ENCODE data around the gene CEP112.

DNA sequence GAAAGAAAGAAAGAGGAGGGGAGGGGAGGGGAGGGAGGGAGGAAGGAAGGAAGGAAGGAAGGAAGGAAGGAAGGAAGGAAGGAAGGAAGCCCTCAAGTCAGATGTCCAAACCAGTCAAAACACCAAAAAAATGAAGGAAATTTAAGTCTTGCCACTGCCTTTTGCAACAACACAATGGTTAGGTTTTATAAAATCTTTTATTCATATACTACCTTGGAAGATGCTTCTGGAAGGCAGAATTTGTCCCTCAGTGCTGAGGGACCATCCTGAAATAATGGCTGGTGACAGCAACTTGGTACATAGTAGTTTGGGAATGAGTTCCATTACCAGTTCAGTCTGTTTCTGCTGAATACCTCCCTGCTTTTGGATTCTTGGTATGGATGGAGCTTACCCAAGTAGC, 29.4 kb upstream of the CEP112 start:
- TF ChIP-seq, protein P1, sequence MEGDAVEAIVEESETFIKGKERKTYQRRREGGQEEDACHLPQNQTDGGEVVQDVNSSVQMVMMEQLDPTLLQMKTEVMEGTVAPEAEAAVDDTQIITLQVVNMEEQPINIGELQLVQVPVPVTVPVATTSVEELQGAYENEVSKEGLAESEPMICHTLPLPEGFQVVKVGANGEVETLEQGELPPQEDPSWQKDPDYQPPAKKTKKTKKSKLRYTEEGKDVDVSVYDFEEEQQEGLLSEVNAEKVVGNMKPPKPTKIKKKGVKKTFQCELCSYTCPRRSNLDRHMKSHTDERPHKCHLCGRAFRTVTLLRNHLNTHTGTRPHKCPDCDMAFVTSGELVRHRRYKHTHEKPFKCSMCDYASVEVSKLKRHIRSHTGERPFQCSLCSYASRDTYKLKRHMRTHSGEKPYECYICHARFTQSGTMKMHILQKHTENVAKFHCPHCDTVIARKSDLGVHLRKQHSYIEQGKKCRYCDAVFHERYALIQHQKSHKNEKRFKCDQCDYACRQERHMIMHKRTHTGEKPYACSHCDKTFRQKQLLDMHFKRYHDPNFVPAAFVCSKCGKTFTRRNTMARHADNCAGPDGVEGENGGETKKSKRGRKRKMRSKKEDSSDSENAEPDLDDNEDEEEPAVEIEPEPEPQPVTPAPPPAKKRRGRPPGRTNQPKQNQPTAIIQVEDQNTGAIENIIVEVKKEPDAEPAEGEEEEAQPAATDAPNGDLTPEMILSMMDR (IDR thresholded peaks at IDR 0.05): no peak
- no peak for TF ChIP-seq POLR2AphosphoS5 (IDR thresholded peaks at IDR 0.05)
- TF ChIP-seq EP300 (IDR thresholded peaks at IDR 0.05): no peak
- no peak for TF ChIP-seq POLR2A (IDR thresholded peaks at IDR 0.05)
